Immature natural killer cell (primary cell): ENCODE data around the gene PSMG3. TPM values are rescaled to one million over a fixed set of nuclear protein-coding genes. Genes with fewer than 3 reads are reported as not detected.
"Not testable (repeated sequence)": the region's sequence is repeated elsewhere in the genome, so short reads cannot be mapped to it uniquely, and the experiment has no call there.

Experiments
- DNase-seq, 3 donors: peaks; one replicate each; pipeline ENCODE4 v3.0.0; 2022; ENCODE audit warnings: mixed read lengths in 1 of 3
- H3K27ac Mint-ChIP-seq, 6 donors: one replicate each; pipeline ENCODE4 v1.8.0; 2020; ENCODE audit warnings: mixed read lengths in 6 of 6, mild to moderate bottlenecking in 5 of 6, inconsistent platforms in 4 of 6, moderate library complexity in 3 of 6
- H3K27me3 Mint-ChIP-seq, 3 donors: one replicate each; pipeline ENCODE4 v1.8.0; 2020 to 2021; ENCODE audit warnings: low read depth in 3 of 3, mild to moderate bottlenecking in 3 of 3, mixed read lengths in 3 of 3, moderate library complexity in 3 of 3, inconsistent platforms in 1 of 3
- H3K36me3 Mint-ChIP-seq, 3 donors: one replicate each; pipeline ENCODE4 v1.8.0; 2020; ENCODE audit warnings: mixed read lengths in 3 of 3, inconsistent platforms in 2 of 3, mild to moderate bottlenecking in 2 of 3
- H3K4me1 Mint-ChIP-seq, 2 donors: one replicate each; pipeline ENCODE4 v1.8.0; 2020; ENCODE audit warnings: inconsistent platforms in 2 of 2, mild to moderate bottlenecking in 2 of 2, mixed read lengths in 2 of 2, moderate library complexity in 1 of 2
- H3K4me3 Mint-ChIP-seq, 5 donors: one replicate each; pipeline ENCODE4 v1.8.0; 2020; ENCODE audit warnings: mild to moderate bottlenecking in 5 of 5, mixed read lengths in 5 of 5, inconsistent platforms in 3 of 5, moderate library complexity in 3 of 5
- H3K9me3 Mint-ChIP-seq, 6 donors: one replicate each; pipeline ENCODE4 v1.8.0; 2020; ENCODE audit warnings: mild to moderate bottlenecking in 6 of 6, mixed read lengths in 6 of 6, inconsistent platforms in 4 of 6, moderate library complexity in 3 of 6
- polyA plus RNA-seq, 3 donors: library from polyadenylated mRNA; unstranded; fragments of 300-500 nt; fragmentation: Illumina TruSeq; gene quantifications; one replicate each; pipeline ENCODE4 v1.2.3, GENCODE V29; 2021

Gene PSMG3
- polyA plus RNA-seq, 3 donors from 2014 or later = 56.3 to 71.0 (median 61.9) TPM

DNA sequence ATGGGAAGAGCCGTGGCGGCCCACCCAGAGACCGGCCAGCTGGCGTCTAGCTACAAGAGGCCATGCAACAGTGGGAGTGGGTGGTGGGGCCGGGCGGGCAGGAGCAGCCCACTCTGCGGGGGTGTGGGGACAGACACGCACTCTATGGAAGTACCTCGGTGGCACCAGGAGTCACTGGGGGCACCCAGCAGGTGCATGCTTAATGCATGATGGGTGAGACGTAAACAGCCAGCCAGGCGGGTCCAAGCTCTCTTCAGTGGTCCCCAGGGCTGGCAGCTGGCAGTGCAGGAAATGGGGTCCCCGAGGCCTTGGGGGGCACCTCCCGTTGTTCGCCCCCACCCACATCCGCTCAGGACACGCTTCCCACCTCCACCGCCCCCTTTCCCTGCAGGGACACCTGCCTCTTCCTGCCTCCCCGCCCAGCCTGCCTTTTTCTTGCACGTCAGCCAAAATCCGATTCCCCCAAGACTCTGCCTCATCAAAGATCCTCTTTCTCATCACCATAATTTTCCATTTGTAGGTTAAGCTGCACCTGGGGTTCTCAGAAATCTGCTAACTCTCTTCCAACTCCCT is 22.6 kb upstream of the PSMG3 start:
- H3K9me3 Mint-ChIP-seq = no peaks in the 10 kb centered on the region
- H3K27ac Mint-ChIP-seq = no peak overlapping the region
- DNase-seq = no peak
- H3K4me3 Mint-ChIP-seq = peak overlapping the region in 1 of 5 donors; percentile 46
- peaks cover 9 to 15% (median 10%) of the 10 kb centered on the region in 3 donors for H3K27me3 Mint-ChIP-seq
- H3K36me3 Mint-ChIP-seq = no peaks in the 10 kb centered on the region
- H3K4me1 Mint-ChIP-seq = no peaks in the 10 kb centered on the region

DNA sequence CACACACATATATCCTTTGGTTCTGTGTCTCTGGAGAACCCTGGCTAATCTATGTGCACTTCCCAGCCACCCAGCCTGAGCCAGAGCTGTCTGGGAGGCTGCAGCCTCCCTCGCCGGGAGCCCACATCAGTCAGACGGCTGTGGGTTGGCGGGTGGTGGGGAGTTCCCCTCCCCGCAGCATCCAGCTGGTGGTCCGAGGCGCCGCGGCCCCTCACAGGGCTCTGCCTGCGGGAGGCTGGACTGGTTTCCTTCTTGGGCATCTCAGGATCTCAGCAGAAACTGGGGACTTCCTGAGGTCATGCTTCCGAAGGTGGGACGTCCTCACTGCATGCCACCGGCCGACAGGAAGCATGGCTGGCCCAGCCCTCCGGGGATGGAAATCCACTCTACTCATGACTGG is 22.0 kb upstream of the PSMG3 start:
- Mint-ChIP-seq H3K36me3 (no peaks in the 10 kb centered on the region), H3K27me3 (peaks cover 9 to 10% (median 10%) of the 10 kb centered on the region in 3 donors), H3K4me1 (no peaks in the 10 kb centered on the region), H3K9me3 (no peaks in the 10 kb centered on the region), H3K4me3 (no peak overlapping the region), H3K27ac (no peak overlapping the region)
- DNase-seq = no peak

DNA sequence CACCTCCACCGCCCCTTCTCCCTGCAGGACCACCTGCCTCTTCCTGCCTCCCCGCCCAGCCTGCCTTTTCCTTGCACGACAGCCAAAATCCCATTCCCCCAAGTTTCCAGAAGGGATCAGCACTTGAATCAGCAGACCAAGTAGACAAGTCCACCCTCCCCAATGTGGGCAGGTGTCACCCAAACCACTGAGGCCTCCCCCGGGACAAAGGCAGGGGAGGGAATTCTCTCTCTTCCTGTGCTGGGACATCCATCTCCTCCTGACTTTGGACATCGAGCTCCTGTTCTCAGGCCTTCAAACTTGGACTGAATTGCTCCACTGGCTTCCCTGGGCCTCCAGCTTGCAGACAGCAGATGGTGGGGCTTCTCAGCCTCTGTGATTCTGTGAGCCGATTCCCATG is 21.6 kb upstream of the PSMG3 start:
- H3K4me1 Mint-ChIP-seq = no peaks in the 10 kb centered on the region
- DNase-seq = no peak
- H3K4me3 Mint-ChIP-seq = no peak overlapping the region
- H3K27me3 Mint-ChIP-seq = peaks cover 7 to 11% (median 9%) of the 10 kb centered on the region in 3 donors
- H3K27ac Mint-ChIP-seq = no peak overlapping the region
- no peaks in the 10 kb centered on the region for H3K36me3 Mint-ChIP-seq
- H3K9me3 Mint-ChIP-seq = no peaks in the 10 kb centered on the region

DNA sequence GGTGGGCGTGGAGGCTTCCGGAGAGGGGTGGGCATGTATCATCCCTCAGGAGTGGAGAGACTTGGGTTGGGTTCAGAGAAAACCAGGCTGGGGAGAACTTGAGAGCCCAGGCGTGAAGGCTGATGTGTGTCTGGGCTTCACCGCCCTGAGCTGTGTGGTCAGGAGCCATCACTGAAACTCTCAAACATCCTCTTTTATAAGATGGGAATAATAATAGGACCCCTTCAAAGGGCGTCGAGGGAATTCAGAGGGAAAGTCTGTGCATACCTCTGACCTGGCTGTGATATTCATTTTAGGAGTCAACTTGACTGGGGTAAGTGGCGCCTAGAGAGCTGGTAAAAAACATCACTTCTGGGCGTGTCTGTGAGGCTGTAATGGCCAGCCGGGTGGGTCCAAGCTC is 21.1 kb upstream of the PSMG3 start:
- no peak for DNase-seq
- H3K27ac Mint-ChIP-seq = no peak overlapping the region
- peaks cover 4 to 12% (median 9%) of the 10 kb centered on the region in 3 donors for H3K27me3 Mint-ChIP-seq
- no peaks in the 10 kb centered on the region for H3K4me1 Mint-ChIP-seq
- H3K9me3 Mint-ChIP-seq = no peaks in the 10 kb centered on the region
- H3K36me3 Mint-ChIP-seq = no peaks in the 10 kb centered on the region
- no peak overlapping the region for H3K4me3 Mint-ChIP-seq

DNA sequence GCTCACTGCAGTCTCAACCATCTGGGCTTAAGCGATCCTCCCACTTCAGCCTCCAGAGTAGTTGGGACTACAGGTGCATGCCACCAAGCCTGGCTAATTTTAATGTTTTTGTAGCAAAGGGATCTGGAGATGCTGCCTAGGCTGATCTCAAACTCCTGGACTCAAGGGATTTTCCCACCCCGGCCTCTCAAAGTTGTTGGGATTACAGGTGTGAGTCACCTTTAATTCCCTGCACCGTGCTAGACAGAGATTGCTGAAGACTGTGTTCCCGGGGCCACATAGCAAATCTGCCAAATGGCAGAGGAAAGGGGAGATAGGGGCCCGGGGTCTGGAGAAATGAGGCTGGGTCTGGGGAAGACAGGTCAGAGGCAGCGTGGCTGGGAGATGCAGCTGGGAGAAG is 20.6 kb upstream of the PSMG3 start:
- H3K27ac Mint-ChIP-seq = no peak overlapping the region
- H3K27me3 Mint-ChIP-seq = peaks cover 4 to 10% (median 9%) of the 10 kb centered on the region in 3 donors
- H3K4me1 Mint-ChIP-seq = no peaks in the 10 kb centered on the region
- H3K9me3 Mint-ChIP-seq = no peaks in the 10 kb centered on the region
- no peaks in the 10 kb centered on the region for H3K36me3 Mint-ChIP-seq
- no peak for DNase-seq
- no peak overlapping the region for H3K4me3 Mint-ChIP-seq

DNA sequence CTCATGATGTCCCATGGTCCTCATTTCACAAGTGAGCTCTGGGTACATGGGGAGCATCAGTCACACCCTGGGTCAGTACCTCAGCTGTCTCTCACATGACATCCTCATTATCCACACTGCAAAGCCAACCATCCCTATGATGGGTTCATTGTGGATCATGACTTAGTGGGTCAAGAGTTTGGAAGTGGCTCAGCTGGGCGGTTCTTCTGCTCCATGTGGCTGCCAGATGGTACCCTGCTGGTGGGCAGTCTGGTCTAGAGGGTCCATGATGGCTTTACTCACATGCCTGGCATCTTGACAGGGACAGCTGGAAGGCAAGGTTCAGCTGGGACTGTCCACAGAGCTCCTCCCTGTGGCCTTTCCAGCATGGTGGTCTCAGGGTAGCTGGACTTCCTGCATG is 19.1 kb upstream of the PSMG3 start:
- H3K27me3 Mint-ChIP-seq = peaks cover under 1 to 9% (median 9%) of the 10 kb centered on the region in 3 donors
- DNase-seq = no peak
- no peaks in the 10 kb centered on the region for H3K4me1 Mint-ChIP-seq
- H3K4me3 Mint-ChIP-seq = no peak overlapping the region
- peaks cover 0 to 4% (median 3%) of the 10 kb centered on the region in 3 donors for H3K36me3 Mint-ChIP-seq
- no peak overlapping the region for H3K27ac Mint-ChIP-seq
- H3K9me3 Mint-ChIP-seq = no peaks in the 10 kb centered on the region

DNA sequence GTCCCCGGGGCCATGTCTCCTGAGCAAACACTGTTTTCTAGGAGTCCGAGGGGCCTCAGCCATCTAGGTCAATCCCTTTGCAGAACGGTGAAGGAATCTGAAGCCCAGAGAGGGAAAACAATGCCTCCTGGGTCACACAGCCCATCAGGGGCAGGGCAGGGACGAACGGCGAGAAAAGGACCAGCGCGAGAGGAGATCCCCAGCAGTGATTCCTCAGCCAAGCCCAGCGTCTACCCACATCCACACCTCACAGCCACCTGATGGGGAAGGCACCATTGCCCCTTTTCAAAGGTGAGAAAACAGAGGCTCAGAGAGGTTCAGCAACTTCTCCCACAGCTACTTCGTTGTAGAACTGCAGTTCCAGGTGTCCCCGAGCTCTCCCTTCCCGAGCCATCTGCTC is 17.9 kb upstream of the PSMG3 start:
- Mint-ChIP-seq H3K27me3 (peaks cover 0 to 9% (median 9%) of the 10 kb centered on the region in 3 donors), H3K4me3 (no peak overlapping the region), H3K9me3 (no peaks in the 10 kb centered on the region), H3K4me1 (no peaks in the 10 kb centered on the region), H3K36me3 (peaks cover 0 to 4% (median 3%) of the 10 kb centered on the region in 3 donors), H3K27ac (no peak overlapping the region)
- no peak for DNase-seq

DNA sequence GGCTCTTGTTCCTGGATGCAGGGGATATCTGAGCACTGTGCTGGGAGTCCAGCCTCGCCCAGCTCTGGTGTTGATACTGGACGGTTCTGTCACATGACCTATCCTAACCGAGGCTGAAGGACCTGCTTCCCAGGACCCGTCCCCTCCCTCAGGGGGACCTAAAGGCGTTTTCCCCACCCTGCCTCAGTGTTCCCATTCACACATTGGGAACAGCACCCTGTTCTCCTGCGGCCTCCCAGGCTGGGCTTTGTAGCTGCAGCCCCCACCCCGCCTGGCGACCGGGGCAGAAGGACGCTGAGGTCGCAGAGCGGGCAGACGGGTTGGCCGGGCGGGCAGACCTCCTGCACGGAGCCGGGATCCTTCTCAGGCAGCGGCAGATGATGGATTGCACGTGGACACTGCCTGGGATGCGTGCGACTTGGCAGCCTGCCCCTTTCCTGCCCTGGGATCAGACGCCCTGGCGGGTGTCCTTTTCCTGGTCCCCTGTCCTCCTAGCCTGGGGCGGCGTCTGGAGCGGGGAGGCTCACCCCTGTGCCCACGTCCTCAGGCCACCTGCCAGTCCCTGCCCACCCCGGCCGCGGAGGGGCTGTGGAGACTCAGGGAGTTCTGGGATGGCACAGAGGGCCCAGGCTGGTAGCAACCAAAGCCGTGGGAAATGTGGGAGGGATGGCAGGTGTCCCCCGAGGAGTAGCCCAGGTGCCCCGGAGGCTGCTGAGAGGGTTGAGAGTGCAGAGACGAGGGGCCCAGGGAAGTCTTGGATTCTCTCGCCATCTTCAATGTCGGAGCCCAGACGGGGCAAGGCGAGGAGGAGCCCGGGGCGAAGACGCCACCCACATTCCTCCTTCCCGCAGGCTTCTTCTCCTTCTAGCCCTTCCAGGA is 17.2 kb upstream of the PSMG3 start:
- no peak overlapping the region for H3K27ac Mint-ChIP-seq
- DNase-seq = no peak
- peaks cover 0 to 4% (median 3%) of the 10 kb centered on the region in 3 donors for H3K36me3 Mint-ChIP-seq
- H3K4me3 Mint-ChIP-seq = no peak overlapping the region
- H3K27me3 Mint-ChIP-seq = peaks cover 0 to 8% (median 7%) of the 10 kb centered on the region in 3 donors
- H3K9me3 Mint-ChIP-seq = no peaks in the 10 kb centered on the region
- no peaks in the 10 kb centered on the region for H3K4me1 Mint-ChIP-seq

DNA sequence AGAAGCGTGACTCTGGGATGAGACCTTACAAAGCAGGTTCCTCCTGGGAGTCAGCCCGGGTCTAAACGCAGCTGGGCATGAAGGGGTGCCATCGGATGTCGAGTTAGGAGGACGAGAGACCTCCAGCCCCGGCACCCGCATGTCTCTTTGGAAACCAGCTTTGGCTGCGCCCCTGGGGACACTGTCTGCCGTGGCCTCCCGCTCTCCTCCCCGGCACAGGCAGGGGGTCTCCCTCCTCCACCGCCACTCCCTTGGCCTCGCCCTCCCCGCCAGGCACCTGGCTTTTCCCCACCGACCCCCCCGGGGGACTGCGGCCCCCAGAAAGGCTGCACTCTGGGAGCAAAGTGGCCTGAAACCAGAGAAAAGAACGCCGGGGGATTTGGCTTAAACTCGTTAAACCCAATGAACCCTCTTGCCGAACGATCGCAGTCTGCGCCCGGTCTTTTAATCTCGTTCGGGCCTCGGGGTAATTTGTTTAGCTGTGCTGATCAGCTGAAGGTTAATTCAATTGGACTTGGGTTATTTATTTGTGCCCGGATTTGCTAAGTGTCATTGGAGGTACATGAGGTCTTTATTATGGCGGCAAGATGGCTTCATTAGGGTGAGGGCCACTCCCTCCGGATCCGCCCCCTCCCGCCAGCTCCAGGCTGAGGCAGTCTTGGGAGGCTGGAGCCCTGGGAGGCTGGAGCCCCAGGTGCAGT is 16.4 kb upstream of the PSMG3 start:
- no peak for DNase-seq
- Mint-ChIP-seq H3K36me3 (peaks cover 0 to 4% (median 3%) of the 10 kb centered on the region in 3 donors), H3K27me3 (peaks cover 0 to 2% (median 2%) of the 10 kb centered on the region in 3 donors), H3K27ac (no peak overlapping the region), H3K9me3 (no peaks in the 10 kb centered on the region), H3K4me1 (no peaks in the 10 kb centered on the region), H3K4me3 (no peak overlapping the region)

DNA sequence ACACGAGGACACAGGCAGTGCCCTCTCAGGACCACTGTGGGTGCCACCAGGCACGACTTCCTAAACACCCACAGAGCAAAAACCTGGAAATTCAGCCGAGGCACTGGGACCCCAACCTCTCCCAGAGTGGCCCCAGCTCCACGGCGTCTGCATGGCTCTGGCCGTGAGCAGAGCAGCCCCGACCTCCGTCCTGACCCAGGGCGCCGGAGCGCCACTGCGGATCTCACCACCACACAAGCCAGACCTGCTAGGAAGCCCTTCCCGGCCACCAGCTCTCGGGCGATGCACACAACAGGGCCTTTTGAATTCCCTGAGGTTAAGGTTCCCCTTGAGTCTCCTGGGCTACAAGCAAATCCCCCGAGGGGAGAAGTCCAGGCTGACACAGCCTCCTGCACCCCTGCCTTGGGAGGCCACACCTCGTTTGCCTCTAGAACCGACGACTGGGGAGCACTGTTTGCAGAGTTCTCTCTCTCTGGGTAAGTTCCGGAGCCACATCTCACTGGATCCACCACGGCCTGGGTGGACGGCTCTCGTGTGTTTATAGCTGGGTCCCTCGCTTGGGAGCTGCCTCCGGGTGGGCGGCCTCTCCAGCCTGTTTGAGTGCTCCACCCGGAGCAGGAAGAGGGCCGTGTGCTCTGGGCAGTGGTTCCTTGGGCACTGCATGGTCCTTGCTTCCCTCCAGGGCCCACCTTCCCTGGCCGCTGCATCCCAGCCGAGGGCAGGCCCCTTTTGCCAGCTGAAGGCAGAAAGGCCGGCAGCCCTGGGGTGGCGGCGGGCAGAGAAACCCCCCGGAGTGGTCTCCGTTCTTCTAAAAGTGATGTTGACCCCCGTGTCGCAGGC is 15.5 kb upstream of the PSMG3 start:
- no peak for DNase-seq
- Mint-ChIP-seq H3K36me3 (peaks cover 0 to 4% (median 3%) of the 10 kb centered on the region in 3 donors), H3K4me3 (no peak overlapping the region), H3K4me1 (no peaks in the 10 kb centered on the region), H3K9me3 (no peaks in the 10 kb centered on the region), H3K27me3 (peaks cover 0 to 2% (median 0%) of the 10 kb centered on the region in 3 donors), H3K27ac (no peak overlapping the region)

DNA sequence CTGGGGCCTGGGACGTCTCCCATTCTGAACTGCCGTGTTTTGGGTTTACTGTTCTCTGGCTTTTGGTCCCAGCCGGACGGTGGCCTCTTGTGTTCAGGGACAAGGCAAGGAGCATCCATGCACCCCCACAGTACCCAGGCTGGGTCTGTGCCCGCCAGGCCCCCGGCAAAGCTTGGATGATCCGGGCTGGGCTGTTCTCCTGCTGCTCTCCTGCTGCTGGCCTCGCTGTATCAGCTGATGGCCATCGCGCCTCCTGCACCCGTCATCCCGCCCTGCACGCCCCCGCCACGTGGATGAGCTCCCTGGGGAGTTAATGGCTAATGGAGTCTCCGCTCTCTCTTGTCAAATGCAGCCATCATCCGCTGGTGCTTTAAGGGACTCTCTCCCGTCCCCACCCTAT is 14.9 kb upstream of the PSMG3 start:
- DNase-seq = no peak
- peaks cover 0 to 3% (median 2%) of the 10 kb centered on the region in 3 donors for H3K27me3 Mint-ChIP-seq
- no peaks in the 10 kb centered on the region for H3K9me3 Mint-ChIP-seq
- H3K4me1 Mint-ChIP-seq = peaks cover 2 to 6% of the 10 kb centered on the region in 2 donors
- H3K36me3 Mint-ChIP-seq = peaks cover 0 to 8% (median 4%) of the 10 kb centered on the region in 3 donors
- H3K4me3 Mint-ChIP-seq = no peak overlapping the region
- H3K27ac Mint-ChIP-seq = no peak overlapping the region

DNA sequence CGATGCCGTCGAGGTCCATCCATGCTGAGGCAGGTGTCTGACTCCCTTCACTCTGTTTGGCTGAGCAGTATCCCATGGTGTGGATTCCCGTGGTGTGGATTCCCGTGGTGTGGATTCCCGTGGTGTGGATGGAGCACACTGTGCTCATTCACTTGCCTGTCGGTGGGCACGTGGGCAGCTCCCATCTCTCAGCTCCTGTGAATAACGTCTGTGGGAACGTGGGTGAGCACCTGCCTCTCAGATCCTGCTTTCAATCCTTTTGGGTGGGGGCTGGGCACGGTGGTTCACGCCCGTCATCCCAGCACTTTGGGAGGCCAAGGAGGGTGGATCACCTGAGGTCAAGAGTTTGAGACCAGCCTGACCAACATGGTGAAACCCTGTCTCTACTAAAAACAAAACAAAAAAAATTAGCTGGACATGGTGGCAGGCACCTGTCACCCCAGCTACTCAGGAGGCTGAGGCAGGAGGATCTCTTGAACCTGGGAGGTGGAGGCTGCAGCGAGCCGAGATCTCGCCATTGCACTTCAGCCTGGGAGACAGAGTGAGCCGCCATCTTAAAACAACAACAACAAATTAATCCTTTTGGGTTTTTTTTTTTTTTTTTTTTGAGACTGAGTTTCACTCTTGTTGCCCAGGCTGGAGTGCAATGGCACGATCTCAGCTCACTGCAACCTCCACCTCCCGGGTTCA is 13.6 kb upstream of the PSMG3 start:
- Mint-ChIP-seq H3K36me3 (peaks cover 0 to 11% (median 4%) of the 10 kb centered on the region in 3 donors), H3K4me1 (peaks cover 5 to 11% of the 10 kb centered on the region in 2 donors), H3K27ac (peak overlapping the region in 1 of 6 donors; percentile 55)
- not testable (repeated sequence) for H3K4me3 Mint-ChIP-seq, H3K9me3 Mint-ChIP-seq, DNase-seq, H3K27me3 Mint-ChIP-seq
